HepG2 (cell line): ENCODE data around the gene FAM20A. TPM values are rescaled to one million over a fixed set of nuclear protein-coding genes. Genes with fewer than 3 reads are reported as not detected.
A peak's percentile ranks its signal among the peaks of the same experiment; 100 is the strongest.

Experiments
- ASH2L ChIP-seq: fragments of 300-600, 200-600 bp; sonication (generic); IDR thresholded peaks from 2 replicates; pipeline ENCODE4 v1.7.0; 2017; ENCODE audit warnings: low read depth, mild to moderate bottlenecking, moderate library complexity, mixed read lengths, low read length; ENCODE audit not compliant: insufficient read length
- CBFB ChIP-seq: sonication (generic); formaldehyde crosslinking; IDR thresholded peaks from 2 replicates; pipeline ENCODE4 v1.4.0; 2020; ENCODE audit warnings: missing genetic modification reagents
- CREB1 ChIP-seq, 2 experiments: fragments of 450-650 bp in 1 of 2; IDR thresholded peaks; 2 replicates each; pipeline ENCODE4 v1.6.1; 2016 to 2017; ENCODE audit warnings: control low read depth in 1 of 2, mild to moderate bottlenecking in 1 of 2, missing compliant biosample characterization in 1 of 2, missing genetic modification characterization in 1 of 2
- ELF4 ChIP-seq: sonication (generic); formaldehyde crosslinking; IDR thresholded peaks from 2 replicates; pipeline ENCODE4 v1.5.0; 2020; ENCODE audit warnings: missing genetic modification reagents, mild to moderate bottlenecking, moderate library complexity, borderline replicate concordance
- HES4 ChIP-seq: sonication (generic); formaldehyde crosslinking; IDR thresholded peaks from 2 replicates; pipeline ENCODE4 v1.9.0; 2021; ENCODE audit warnings: mild to moderate bottlenecking, missing genetic modification reagents, borderline replicate concordance
- HNF4A ChIP-seq: sonication (generic); formaldehyde crosslinking; IDR thresholded peaks from 2 replicates; pipeline ENCODE4 v1.4.0; 2020; ENCODE audit warnings: missing genetic modification reagents
- KDM3A ChIP-seq: IDR thresholded peaks from 2 replicates; pipeline ENCODE4 v1.6.1; 2018; ENCODE audit warnings: low read depth, missing compliant biosample characterization
- KLF11 ChIP-seq: IDR thresholded peaks from 2 replicates; pipeline ENCODE4 v1.6.1; 2016; ENCODE audit warnings: missing compliant biosample characterization
- MBD4 ChIP-seq: IDR thresholded peaks from 2 replicates; pipeline ENCODE4 v1.6.1; 2012; ENCODE audit warnings: low read length, inconsistent platforms, borderline replicate concordance
- PTBP1 ChIP-seq: fragments of 200-400 bp; formaldehyde crosslinking; IDR thresholded peaks from 2 replicates; pipeline ENCODE4 v1.6.1; 2018; ENCODE audit warnings: low read length, low read depth; ENCODE audit not compliant: poor library complexity, severe bottlenecking
- SATB2 ChIP-seq: sonication (generic); formaldehyde crosslinking; IDR thresholded peaks from 2 replicates; pipeline ENCODE4 v1.5.0; 2020; ENCODE audit warnings: missing genetic modification reagents
- SMYD3 ChIP-seq: sonication (generic); formaldehyde crosslinking; IDR thresholded peaks from 2 replicates; pipeline ENCODE4 v1.8.1; 2023; ENCODE audit warnings: mild to moderate bottlenecking, missing genetic modification reagents
- TOE1 ChIP-seq: sonication (generic); formaldehyde crosslinking; IDR thresholded peaks from 2 replicates; pipeline ENCODE4 v1.4.0; 2020; ENCODE audit warnings: mild to moderate bottlenecking, missing genetic modification reagents
- TP53 ChIP-seq: sonication (generic); formaldehyde crosslinking; conservative IDR thresholded peaks from 2 replicates; pipeline ENCODE4 v1.4.0; 2020; ENCODE audit warnings: missing genetic modification reagents
- ZBTB38 ChIP-seq: sonication (generic); formaldehyde crosslinking; IDR thresholded peaks from 2 replicates; pipeline ENCODE4 v1.5.1; 2020; ENCODE audit warnings: mild to moderate bottlenecking, missing genetic modification reagents
- ZNF230 ChIP-seq: sonication (generic); formaldehyde crosslinking; IDR thresholded peaks from 2 replicates; pipeline ENCODE4 v1.4.0; 2020; ENCODE audit warnings: mild to moderate bottlenecking, missing genetic modification reagents
- ZNF430 ChIP-seq: sonication (generic); formaldehyde crosslinking; IDR thresholded peaks from 2 replicates; pipeline ENCODE4 v1.9.0; 2021; ENCODE audit warnings: mild to moderate bottlenecking, missing genetic modification reagents
- ZNF543 ChIP-seq: sonication (generic); formaldehyde crosslinking; IDR thresholded peaks from 2 replicates; pipeline ENCODE4 v1.4.0; 2020; ENCODE audit warnings: mild to moderate bottlenecking, missing genetic modification reagents
- ZNF567 ChIP-seq: sonication (generic); formaldehyde crosslinking; IDR thresholded peaks from 2 replicates; pipeline ENCODE4 v1.8.1; 2023; ENCODE audit warnings: mild to moderate bottlenecking, missing genetic modification reagents, borderline replicate concordance
- polyA plus RNA-seq, 8 experiments: library from polyadenylated mRNA; depleted of rRNA in 3 of 8; stranded (reverse) in 7 of 8; unstranded in 1 of 8; fragments of >200 nt; fragmentation: Illumina TruSeq in 4 of 8; extraction: Trizol in 4 of 8; gene quantifications; 2 replicates each; pipeline versions ENCODE4 v1.2.1 to v1.2.3, GENCODE V29; 2011 to 2016; ENCODE audit warnings: low read depth in 4 of 8, missing spikeins in 1 of 8, mixed read lengths in 1 of 8; ENCODE audit not compliant: insufficient read depth in 1 of 8
- total RNA-seq, 5 experiments: library from RNA; depleted of rRNA; stranded (reverse); fragments of >200 nt; fragmentation: Illumina TruSeq; extraction: Trizol; gene quantifications; 2 replicates each; pipeline ENCODE4 v1.2.3, GENCODE V29; 2016; ENCODE audit warnings: low read depth in 1 of 5
- TF ChIP-seq, protein P1 (sequence below), 2 experiments: sonication (generic) in 1 of 2; formaldehyde crosslinking in 1 of 2; IDR thresholded peaks; 2 replicates each; pipeline versions ENCODE4 v1.4.0 to v1.6.1; 2018 to 2020; ENCODE audit warnings: missing genetic modification reagents in 2 of 2, borderline replicate concordance in 1 of 2, low read depth in 1 of 2, mild to moderate bottlenecking in 1 of 2, missing biosample characterization in 1 of 2
- TF ChIP-seq, protein P2 (sequence below): sonication (generic); formaldehyde crosslinking; IDR thresholded peaks from 2 replicates; pipeline ENCODE4 v1.8.0; 2023; ENCODE audit warnings: mild to moderate bottlenecking, missing genetic modification reagents
- TF ChIP-seq, protein P3 (sequence below): fragments of 450-650 bp; IDR thresholded peaks from 2 replicates; pipeline ENCODE4 v1.6.1; 2017; ENCODE audit warnings: mild to moderate bottlenecking
- TF ChIP-seq, protein P4 (sequence below): sonication (generic); formaldehyde crosslinking; IDR thresholded peaks from 2 replicates; pipeline ENCODE4 v1.8.0; 2022; ENCODE audit warnings: mild to moderate bottlenecking, missing genetic modification reagents, borderline replicate concordance

FAM20A gene
- total and polyA plus RNA-seq, 2 of the 13 experiments (the other 11 are each of a cell fraction or from before 2014, with no cell fraction given) = 9.3 to 20.7 TPM

DNA sequence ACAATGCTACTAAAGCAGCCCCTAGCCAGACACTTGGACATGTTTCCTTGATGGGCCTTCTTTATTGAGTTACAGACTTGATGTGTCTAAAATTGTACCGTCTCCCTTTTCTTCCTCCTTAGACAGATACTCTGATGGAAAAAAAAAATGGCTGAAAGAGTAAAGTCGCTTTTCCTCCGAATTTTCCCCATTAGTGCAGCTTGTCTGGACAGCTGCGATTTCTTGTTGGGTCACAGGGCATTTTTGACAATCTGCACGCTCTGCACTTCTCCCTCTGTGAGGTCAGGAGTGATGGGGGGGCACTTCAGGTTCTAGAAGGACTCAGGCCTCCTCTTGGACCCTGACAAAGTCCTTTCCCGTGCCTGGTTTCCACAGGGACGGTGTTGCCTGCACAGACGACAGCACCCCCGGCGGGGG lies 89.9 kb downstream of the FAM20A start (continued):
- TF ChIP-seq, protein P1, sequence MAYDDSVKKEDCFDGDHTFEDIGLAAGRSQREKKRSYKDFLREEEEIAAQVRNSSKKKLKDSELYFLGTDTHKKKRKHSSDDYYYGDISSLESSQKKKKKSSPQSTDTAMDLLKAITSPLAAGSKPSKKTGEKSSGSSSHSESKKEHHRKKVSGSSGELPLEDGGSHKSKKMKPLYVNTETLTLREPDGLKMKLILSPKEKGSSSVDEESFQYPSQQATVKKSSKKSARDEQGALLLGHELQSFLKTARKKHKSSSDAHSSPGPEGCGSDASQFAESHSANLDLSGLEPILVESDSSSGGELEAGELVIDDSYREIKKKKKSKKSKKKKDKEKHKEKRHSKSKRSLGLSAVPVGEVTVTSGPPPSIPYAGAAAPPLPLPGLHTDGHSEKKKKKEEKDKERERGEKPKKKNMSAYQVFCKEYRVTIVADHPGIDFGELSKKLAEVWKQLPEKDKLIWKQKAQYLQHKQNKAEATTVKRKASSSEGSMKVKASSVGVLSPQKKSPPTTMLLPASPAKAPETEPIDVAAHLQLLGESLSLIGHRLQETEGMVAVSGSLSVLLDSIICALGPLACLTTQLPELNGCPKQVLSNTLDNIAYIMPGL (CRISPR knock-in tag; IDR thresholded peaks at IDR 0.05; ENCODE audit: borderline replicate concordance in 1 of 2, low read depth in 1 of 2) = no peak; a peak in 1 of 4 replicates
- TF ChIP-seq SMYD3 (CRISPR knock-in tag) (no peak), TOE1 (0 out of 2 replicates have a peak, but pooled peaks have one; percentile 15), TP53 (CRISPR knock-in tag) (no peak), MBD4 (no peak), PTBP1 (no peak), KDM3A (CRISPR knock-in tag) (peak; percentile 32), ZBTB38 (no peak), SATB2 (CRISPR knock-in tag) (no peak), ZNF543 (CRISPR knock-in tag) (no peak), ZNF567 (CRISPR knock-in tag) (no peak), CBFB (CRISPR knock-in tag) (no peak), KLF11 (CRISPR knock-in tag) (no peak), ELF4 (CRISPR knock-in tag) (peak; percentile 80; the same call in 1 of the 2 replicates), ZNF430 (CRISPR knock-in tag) (no peak), HES4 (CRISPR knock-in tag) (no peak), ZNF230 (CRISPR knock-in tag) (peak; percentile 23; the same call in 1 of the 2 replicates), HNF4A (CRISPR knock-in tag) (peak; percentile 23; the same call in 1 of the 2 replicates), ASH2L (peak; percentile 21), CREB1 (IDR thresholded peaks at IDR 0.05) (no peak), CREB1 (CRISPR knock-in tag; IDR thresholded peaks at IDR 0.05) (no peak)
- TF ChIP-seq, protein P2, sequence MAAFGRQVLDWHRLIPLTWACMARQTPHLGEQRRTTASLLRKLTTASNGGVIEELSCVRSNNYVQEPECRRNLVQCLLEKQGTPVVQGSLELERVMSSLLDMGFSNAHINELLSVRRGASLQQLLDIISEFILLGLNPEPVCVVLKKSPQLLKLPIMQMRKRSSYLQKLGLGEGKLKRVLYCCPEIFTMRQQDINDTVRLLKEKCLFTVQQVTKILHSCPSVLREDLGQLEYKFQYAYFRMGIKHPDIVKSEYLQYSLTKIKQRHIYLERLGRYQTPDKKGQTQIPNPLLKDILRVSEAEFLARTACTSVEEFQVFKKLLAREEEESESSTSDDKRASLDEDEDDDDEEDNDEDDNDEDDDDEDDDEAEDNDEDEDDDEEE (CRISPR knock-in tag) = no peak
- TF ChIP-seq, protein P3, sequence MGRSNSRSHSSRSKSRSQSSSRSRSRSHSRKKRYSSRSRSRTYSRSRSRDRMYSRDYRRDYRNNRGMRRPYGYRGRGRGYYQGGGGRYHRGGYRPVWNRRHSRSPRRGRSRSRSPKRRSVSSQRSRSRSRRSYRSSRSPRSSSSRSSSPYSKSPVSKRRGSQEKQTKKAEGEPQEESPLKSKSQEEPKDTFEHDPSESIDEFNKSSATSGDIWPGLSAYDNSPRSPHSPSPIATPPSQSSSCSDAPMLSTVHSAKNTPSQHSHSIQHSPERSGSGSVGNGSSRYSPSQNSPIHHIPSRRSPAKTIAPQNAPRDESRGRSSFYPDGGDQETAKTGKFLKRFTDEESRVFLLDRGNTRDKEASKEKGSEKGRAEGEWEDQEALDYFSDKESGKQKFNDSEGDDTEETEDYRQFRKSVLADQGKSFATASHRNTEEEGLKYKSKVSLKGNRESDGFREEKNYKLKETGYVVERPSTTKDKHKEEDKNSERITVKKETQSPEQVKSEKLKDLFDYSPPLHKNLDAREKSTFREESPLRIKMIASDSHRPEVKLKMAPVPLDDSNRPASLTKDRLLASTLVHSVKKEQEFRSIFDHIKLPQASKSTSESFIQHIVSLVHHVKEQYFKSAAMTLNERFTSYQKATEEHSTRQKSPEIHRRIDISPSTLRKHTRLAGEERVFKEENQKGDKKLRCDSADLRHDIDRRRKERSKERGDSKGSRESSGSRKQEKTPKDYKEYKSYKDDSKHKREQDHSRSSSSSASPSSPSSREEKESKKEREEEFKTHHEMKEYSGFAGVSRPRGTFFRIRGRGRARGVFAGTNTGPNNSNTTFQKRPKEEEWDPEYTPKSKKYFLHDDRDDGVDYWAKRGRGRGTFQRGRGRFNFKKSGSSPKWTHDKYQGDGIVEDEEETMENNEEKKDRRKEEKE = no peak
- TF ChIP-seq, protein P4, sequence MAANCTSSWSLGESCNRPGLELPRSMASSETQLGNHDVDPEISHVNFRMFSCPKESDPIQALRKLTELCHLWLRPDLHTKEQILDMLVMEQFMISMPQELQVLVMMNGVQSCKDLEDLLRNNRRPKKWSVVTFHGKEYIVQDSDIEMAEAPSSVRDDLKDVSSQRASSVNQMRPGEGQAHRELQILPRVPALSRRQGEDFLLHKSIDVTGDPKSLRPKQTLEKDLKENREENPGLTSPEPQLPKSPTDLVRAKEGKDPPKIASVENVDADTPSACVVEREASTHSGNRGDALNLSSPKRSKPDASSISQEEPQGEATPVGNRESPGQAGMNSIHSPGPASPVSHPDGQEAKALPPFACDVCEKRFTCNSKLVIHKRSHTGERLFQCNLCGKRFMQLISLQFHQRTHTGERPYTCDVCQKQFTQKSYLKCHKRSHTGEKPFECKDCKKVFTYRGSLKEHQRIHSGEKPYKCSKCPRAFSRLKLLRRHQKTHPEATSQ (CRISPR knock-in tag) = 0 out of 2 replicates have a peak, but pooled peaks have one; percentile 66
